Activated CD8-positive, alpha-beta memory T cell treated with anti-CD3 and anti-CD28 coated beads, Interleukin-2, amount 50 U/mL, for 4 hours (primary cell): ENCODE results near the gene AMHR2.
"Not testable (repeated sequence)": the region's sequence is repeated elsewhere in the genome, so short reads cannot be mapped to it uniquely, and the experiment has no call there.

Source experiments
- DNase-seq: peaks from one replicate; pipeline ENCODE4 v3.0.0-alpha.2; 2020

AMHR2 gene

GRCh38 chr12:53415752-53416389 is 7.8 kb upstream of the AMHR2 start:
- not testable (repeated sequence) for DNase-seq

GRCh38 chr12:53417291-53417816 is 6.3 kb upstream of the AMHR2 start:
- DNase-seq: not testable (repeated sequence)

GRCh38 chr12:53418221-53418620 is 5.4 kb upstream of the AMHR2 start:
- DNase-seq: no peak

- no peak for DNase-seq
Measured at GRCh38 chr12:53419756-53420155, 3.9 kb upstream of the AMHR2 start.

GRCh38 chr12:53422247-53422646 is 1.4 kb upstream of the AMHR2 start:
- DNase-seq: not testable (repeated sequence)

GRCh38 chr12:53424626-53425514 is 1.2 kb downstream of the AMHR2 start:
- no peak for DNase-seq

GRCh38 chr12:53425515-53426150 is 2.0 kb downstream of the AMHR2 start:
- no peak for DNase-seq

- no peak for DNase-seq
Measured at GRCh38 chr12:53427905-53428594, 4.4 kb downstream of the AMHR2 start.

- DNase-seq: no peak
Measured at GRCh38 chr12:53428741-53429140, 5.1 kb downstream of the AMHR2 start.

GRCh38 chr12:53430116-53430515 is 6.5 kb downstream of the AMHR2 start:
- no peak for DNase-seq

GRCh38 chr12:53431187-53431586 is 7.5 kb downstream of the AMHR2 start:
- DNase-seq: no peak

GRCh38 chr12:53435326-53435725 is 11.7 kb downstream of the AMHR2 start:
- not testable (repeated sequence) for DNase-seq

GRCh38 chr12:53439582-53439981 is 15.9 kb downstream of the AMHR2 start:
- not testable (repeated sequence) for DNase-seq

- DNase-seq: peak; percentile 98
Measured at GRCh38 chr12:53441040-53441833, 17.6 kb downstream of the AMHR2 start, which contains the start of gene PRR13. TSS of gene PRR13 (plus strand) at chr12:53441734. CDS start at chr12:53442715, 981 bp downstream.

GRCh38 chr12:53443955-53444354 is 20.3 kb downstream of the AMHR2 start:
- no peak for DNase-seq

- DNase-seq: not testable (repeated sequence)
Measured at GRCh38 chr12:53444593-53445325, 21.1 kb downstream of the AMHR2 start.

- no peak for DNase-seq
Measured at GRCh38 chr12:53450936-53451335, 27.3 kb downstream of the AMHR2 start.

- DNase-seq: peak; percentile 96
Measured at GRCh38 chr12:53451661-53452158, 28.1 kb downstream of the AMHR2 start, which contains the start of gene PCBP2. TSS of gene PCBP2 (plus strand) at chr12:53452102. CDS start at chr12:53454801, 2,699 bp downstream.

- DNase-seq: peak; percentile 79
Measured at GRCh38 chr12:53452159-53453077, 28.8 kb downstream of the AMHR2 start.
